Hematopoietic multipotent progenitor cell treated with erythropoietin and hydrocortisone succinate and interleukin-3 and kit ligand, for 6 days (in vitro differentiated cells): ENCODE measurements around the gene BTN2A1.
"Not testable (repeated sequence)": the region's sequence is repeated elsewhere in the genome, so short reads cannot be mapped to it uniquely, and the experiment has no call there.

Source experiments
- DNase-seq: peaks from one replicate; pipeline ENCODE4 v3.0.0-alpha.2; 2015

BTN2A1 gene

GRCh38 chr6:26497610-26498009 lies 39.9 kb downstream of the BTN2A1 start:
- no peak for DNase-seq

GRCh38 chr6:26500102-26500501 lies 42.3 kb downstream of the BTN2A1 start, which contains the start of gene BTN1A1:
TSS of gene BTN1A1 (plus strand) at chr6:26500303. CDS start at chr6:26501287, 984 bp downstream.
- DNase-seq: no peak

- peak; percentile 44 for DNase-seq
These were observed 43.8 kb downstream of the BTN2A1 start for GRCh38 chr6:26501482-26501986.

- no peak for DNase-seq
These were observed 44.4 kb downstream of the BTN2A1 start for GRCh38 chr6:26502165-26502564.

GRCh38 chr6:26502626-26503025 lies 44.9 kb downstream of the BTN2A1 start:
- no peak for DNase-seq

GRCh38 chr6:26507658-26508057 lies 49.9 kb downstream of the BTN2A1 start:
- DNase-seq: no peak

GRCh38 chr6:26511033-26511432 lies 53.3 kb downstream of the BTN2A1 start:
- DNase-seq: not testable (repeated sequence)

GRCh38 chr6:26514984-26515383 lies 57.2 kb downstream of the BTN2A1 start:
- no peak for DNase-seq

GRCh38 chr6:26516481-26517427 lies 59.0 kb downstream of the BTN2A1 start:
- DNase-seq: no peak
